Esophagus squamous epithelium (tissue), 5 donors: ENCODE results near the gene NOB1. TPM values are rescaled to one million over a fixed set of nuclear protein-coding genes. Genes with fewer than 3 reads are reported as not detected.

Source experiments
- DNase-seq: peaks from one replicate; lab custom pipeline; 2025; lab: John Stamatoyannopoulos, UW
- H3K27ac ChIP-seq, 4 donors: fragments of 200-600 bp; sonication (generic); one replicate each; pipeline ENCODE4 v1.5.1; 2016 to 2019; ENCODE audit warnings: mild to moderate bottlenecking in 1 of 4
- H3K27me3 ChIP-seq, 4 donors: fragments of 200-600 bp; sonication (generic); 1 replicate in 3 of 4; 2 replicates in 1 of 4; pipeline versions ENCODE4 v1.5.1 to v1.6.0; 2017 to 2021; ENCODE audit warnings: antibody characterized with exemption in 1 of 4
- H3K36me3 ChIP-seq, 3 donors: fragments of 200-600 bp; sonication (generic); one replicate each; pipeline ENCODE4 v1.5.1; 2016 to 2019
- H3K4me1 ChIP-seq, 3 donors: fragments of 200-600 bp; sonication (generic); one replicate each; pipeline ENCODE4 v1.5.1; 2017 to 2019
- H3K4me3 ChIP-seq, 4 donors: fragments of 200-600 bp; sonication (generic); 1 replicate in 3 of 4; 2 replicates in 1 of 4; pipeline ENCODE4 v1.5.1; 2016 to 2019; ENCODE audit warnings: mild to moderate bottlenecking in 2 of 4, moderate library complexity in 1 of 4
- H3K9me3 ChIP-seq, 3 donors: fragments of 200-600 bp; sonication (generic); one replicate each; pipeline ENCODE4 v1.5.1; 2016 to 2019
- CTCF ChIP-seq, 6 experiments: fragments of 450-650 bp in 4 of 6; fragments of 200-600 bp in 2 of 6; sonication (generic) in 2 of 6; IDR thresholded peaks; one replicate each; pipeline ENCODE4 v1.5.1; 2016 to 2019; ENCODE audit warnings: antibody characterized with exemption in 6 of 6, mild to moderate bottlenecking in 4 of 6, moderate library complexity in 4 of 6
- POLR2A ChIP-seq, 4 donors: fragments of 450-650 bp; IDR thresholded peaks; one replicate each; pipeline ENCODE4 v1.6.1; 2017; ENCODE audit warnings: antibody characterized with exemption in 4 of 4, mild to moderate bottlenecking in 4 of 4, moderate library complexity in 3 of 4
- WGBS, 2 donors: methylation state at CpG; one replicate each; pipeline ENCODE4 v1.1.5; 2018; 5-methylcytosine and 5-hydroxymethylcytosine counted together
- intact Hi-C: fragments of 100-400 bp; cut with DNase I; formaldehyde crosslinking; loops from one replicate; pipeline ENCODE4 v1.15.0; 2022
- total RNA-seq, 4 donors: library from RNA; depleted of rRNA; stranded (reverse); fragments of >200 nt; gene quantifications; one replicate each; pipeline ENCODE4 v1.1.0, GENCODE V29; 2016
- donor health status: DM: yes; HTN: yes; CAD: no.

NOB1 gene
- total RNA-seq, 4 donors from 2014 or later, result 34.4 to 55.1 (median 45.2) TPM

DNA sequence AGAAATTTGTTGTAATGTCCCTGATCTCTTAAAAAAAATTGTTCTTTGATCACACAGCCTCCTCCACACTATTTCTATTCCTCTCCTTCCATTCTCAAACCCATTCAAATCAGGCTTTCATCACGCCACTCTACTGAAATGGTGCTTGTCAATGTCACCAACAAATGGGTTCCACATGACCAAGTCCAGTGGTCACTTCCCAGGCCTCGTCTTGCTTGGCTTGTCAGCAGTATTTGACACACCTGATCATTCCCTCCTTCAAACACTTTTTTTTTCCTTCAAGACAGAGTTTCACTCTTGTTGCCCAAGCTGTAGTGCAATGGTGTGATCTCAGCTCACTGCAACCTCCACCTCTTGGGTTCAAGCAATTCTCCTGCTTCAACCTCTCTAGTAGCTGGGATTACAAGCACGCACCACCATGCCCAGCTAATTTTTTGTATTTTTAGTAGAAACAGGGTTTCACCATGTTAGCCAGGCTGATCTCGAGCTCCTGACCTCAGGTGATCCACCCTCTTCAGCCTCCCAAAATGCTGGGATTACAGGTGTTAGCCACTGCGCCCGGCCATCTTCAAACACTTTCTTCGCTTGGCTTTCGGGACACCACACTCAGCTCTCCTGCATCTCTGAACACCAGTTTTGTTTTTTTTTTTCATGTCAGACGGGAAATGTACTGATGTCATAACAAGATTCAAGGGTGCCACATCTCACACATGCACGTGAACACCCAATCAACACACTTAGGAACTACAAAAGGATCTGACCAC, 46.6 kb downstream of the NOB1 start:
- peak overlapping the region in 3 of 4 donors; percentile 19 to 75 (median 30) for H3K27ac ChIP-seq
- WGBS, 2 donors, result 81 to 82% methylated on average over 10 of the region's 10 CpGs
- no peak for DNase-seq
- intact Hi-C loops, result loop anchor here (10.0 kb wide), 1 partner anchor 313 kb away; no protein-coding TSS in a partner anchor
- H3K36me3 ChIP-seq, result peaks cover 4 to 62% (median 18%) of the 10 kb centered on the region in 3 donors
- H3K9me3 ChIP-seq, result no peaks in the 10 kb centered on the region
- H3K27me3 ChIP-seq, result no peaks in the 10 kb centered on the region
- H3K4me3 ChIP-seq, result no peak overlapping the region
- TF ChIP-seq CTCF (IDR thresholded peaks at IDR 0.05), result no peak
- no peak for TF ChIP-seq POLR2A (IDR thresholded peaks at IDR 0.05)
- H3K4me1 ChIP-seq, result peaks cover 0 to 70% (median 20%) of the 10 kb centered on the region in 3 donors

- H3K9me3 ChIP-seq, result no peaks in the 10 kb centered on the region
- WGBS, 2 donors, result 59 to 83% methylated on average over 2 of the region's 2 CpGs
- peak overlapping the region in 2 of 4 donors; percentile 55 to 75 for H3K27ac ChIP-seq
- no peak for TF ChIP-seq POLR2A (IDR thresholded peaks at IDR 0.05)
- TF ChIP-seq CTCF (IDR thresholded peaks at IDR 0.05), result no peak
- H3K27me3 ChIP-seq, result no peaks in the 10 kb centered on the region
- DNase-seq, result no peak
- peaks cover 0 to 62% (median 6%) of the 10 kb centered on the region in 3 donors for H3K36me3 ChIP-seq
- intact Hi-C loops, result loop anchor here (10.0 kb wide), 1 partner anchor 312 kb away; no protein-coding TSS in a partner anchor
- peaks cover 0 to 62% (median 20%) of the 10 kb centered on the region in 3 donors for H3K4me1 ChIP-seq
- no peak overlapping the region for H3K4me3 ChIP-seq
These were observed 47.8 kb downstream of the NOB1 start for GRCh38 chr16:69706975-69707340.

- no peaks in the 10 kb centered on the region for H3K27me3 ChIP-seq
- H3K4me1 ChIP-seq, result peaks cover 0 to 57% (median 16%) of the 10 kb centered on the region in 3 donors
- DNase-seq, result no peak
- 50 to 60% methylated on average over 1 of the region's 1 CpG for WGBS, 2 donors
- no peak overlapping the region for H3K4me3 ChIP-seq
- no peak for TF ChIP-seq CTCF (IDR thresholded peaks at IDR 0.05)
- no peak for TF ChIP-seq POLR2A (IDR thresholded peaks at IDR 0.05)
- peaks cover 0 to 62% (median 3%) of the 10 kb centered on the region in 3 donors for H3K36me3 ChIP-seq
- H3K9me3 ChIP-seq, result no peaks in the 10 kb centered on the region
- intact Hi-C loops, result loop anchor here (10.0 kb wide), 1 partner anchor 312 kb away; no protein-coding TSS in a partner anchor
- peak overlapping the region in 3 of 4 donors; percentile 18 to 75 (median 55) for H3K27ac ChIP-seq
These were observed 48.3 kb downstream of the NOB1 start for GRCh38 chr16:69706256-69706974.

GRCh38 chr16:69703638-69704037, 51.1 kb downstream of the NOB1 start:
- no peak for DNase-seq
- intact Hi-C loops, result loop anchor here (10.0 kb wide), 1 partner anchor 309 kb away; no protein-coding TSS in a partner anchor
- no peaks in the 10 kb centered on the region for H3K9me3 ChIP-seq
- no peak overlapping the region for H3K4me3 ChIP-seq
- H3K27ac ChIP-seq, result no peak overlapping the region
- TF ChIP-seq CTCF (IDR thresholded peaks at IDR 0.05), result no peak
- no peak for TF ChIP-seq POLR2A (IDR thresholded peaks at IDR 0.05)
- WGBS, 2 donors, result 52 to 91% methylated on average over 2 of the region's 2 CpGs
- H3K27me3 ChIP-seq, result no peaks in the 10 kb centered on the region
- H3K4me1 ChIP-seq, result peaks cover 0 to 29% (median 12%) of the 10 kb centered on the region in 3 donors
- peaks cover 0 to 80% (median 0%) of the 10 kb centered on the region in 3 donors for H3K36me3 ChIP-seq
